HepG2 (cell line): Measurements from ENCODE around the gene FLRT2. TPM values are rescaled to one million over a fixed set of nuclear protein-coding genes. Genes with fewer than 3 reads are reported as not detected.

Experiments used
- ATAC-seq: fragments of 200-7000 bp; cut with Tn5 transposase; 3 replicates; pipeline ENCODE4 v1.9.1; 2020; ENCODE audit warnings: mild to moderate bottlenecking, moderate library complexity
- BruUV-seq: library from RNA; stranded (reverse); fragments of 400-500 nt; replicated peaks from 2 replicates; lab custom pipeline; 2021; lab: Mats Ljungman, UMichigan
- CTCF ChIA-PET: fragments of 300-600 bp; formaldehyde crosslinking; extraction: SDS; loops from one replicate; lab custom pipeline; 2021; ENCODE audit warnings: low total read pairs, inconsistent platforms, low intra/inter-chr PET ratio; lab: Yijun Ruan, JAX
- POLR2A ChIA-PET: fragments of 350-600 bp; sonication (Branson Sonifier 250); formaldehyde crosslinking; loops from one replicate; lab custom pipeline; 2020; ENCODE audit warnings: antibody characterized with exemption, inconsistent platforms; lab: Yijun Ruan, JAX
- DNase-seq: peaks from one replicate; pipeline ENCODE4 v3.0.0-alpha.2; 2015; ENCODE audit warnings: low spot score
- FAIRE-seq: peaks from 3 replicates; lab custom pipeline; 2011; peaks lifted over from hg19 to GRCh38; lab: Jason Lieb, UNC
- H2AFZ ChIP-seq: one replicate; pipeline ENCODE4 v1.6.1; 2011; ENCODE audit warnings: low read length, inconsistent platforms
- H3K27ac ChIP-seq: fragments of 300-600 bp; 3 replicates; pipeline ENCODE4 v1.8.0; 2011; ENCODE audit warnings: mixed run types, mild to moderate bottlenecking, mixed read lengths, low read length, inconsistent platforms; ENCODE audit not compliant: insufficient read depth; ENCODE audit errors: extremely low read length
- H3K27me3 ChIP-seq, 2 experiments: fragments of 200-600 bp in 1 of 2; 2 replicates in 1 of 2; 3 replicates in 1 of 2; pipeline versions ENCODE4 v1.6.0 to v1.8.0; 2011; ENCODE audit warnings: low read length in 2 of 2, mild to moderate bottlenecking in 2 of 2, moderate library complexity in 2 of 2, inconsistent platforms in 1 of 2; ENCODE audit not compliant: insufficient read depth in 2 of 2, control insufficient read depth in 1 of 2
- H3K36me3 ChIP-seq, 2 experiments: fragments of 200-600 bp in 1 of 2; replicated peaks in 1 of 2; 2 replicates in 1 of 2; 3 replicates in 1 of 2; pipeline versions ENCODE4 v1.5.1 to v1.8.0; 2011; ENCODE audit warnings: low read length in 2 of 2, inconsistent platforms in 1 of 2; ENCODE audit not compliant: insufficient read depth in 2 of 2, control insufficient read depth in 1 of 2
- H3K4me1 ChIP-seq: 2 replicates; pipeline ENCODE4 v1.5.1; 2012; ENCODE audit warnings: low read length, inconsistent platforms; ENCODE audit not compliant: insufficient read depth
- H3K4me2 ChIP-seq: 2 replicates; pipeline ENCODE4 v1.6.0; 2011; ENCODE audit warnings: low read depth, low read length, inconsistent platforms
- H3K4me3 ChIP-seq, 3 experiments: fragments of 200-600 bp in 1 of 3; sonication (generic), shearing (Covaris generic) in 1 of 3; replicated peaks in 1 of 3; 2 replicates each; pipeline ENCODE4 v1.5.1; 2011 to 2016; ENCODE audit warnings: low read length in 3 of 3, inconsistent platforms in 2 of 3, low read depth in 2 of 3, mild to moderate bottlenecking in 2 of 3, control low read depth in 1 of 3, mixed read lengths in 1 of 3; ENCODE audit not compliant: insufficient read depth in 1 of 3
- H3K79me2 ChIP-seq: one replicate; pipeline ENCODE4 v1.6.1; 2011; ENCODE audit warnings: low read length, inconsistent platforms; ENCODE audit not compliant: insufficient read depth
- H3K9ac ChIP-seq: 2 replicates; pipeline ENCODE4 v1.6.0; 2011; ENCODE audit warnings: mild to moderate bottlenecking, low read depth, low read length, inconsistent platforms; ENCODE audit not compliant: insufficient read depth
- H3K9me3 ChIP-seq: 2 replicates; pipeline ENCODE4 v1.5.1; 2012; ENCODE audit warnings: mild to moderate bottlenecking, low read length
- H4K20me1 ChIP-seq: 2 replicates; pipeline ENCODE4 v1.6.0; 2011; ENCODE audit warnings: inconsistent platforms, mild to moderate bottlenecking, low read length, moderate library complexity; ENCODE audit not compliant: insufficient read depth
- ATF1 ChIP-seq: IDR thresholded peaks from 2 replicates; pipeline ENCODE4 v1.6.1; 2016; ENCODE audit warnings: mild to moderate bottlenecking, control low read depth
- DDIT3 ChIP-seq: sonication (generic); formaldehyde crosslinking; IDR thresholded peaks from 2 replicates; pipeline ENCODE4 v1.4.0; 2020; ENCODE audit warnings: mild to moderate bottlenecking, missing genetic modification reagents
- HNF1A ChIP-seq, 2 experiments: sonication (generic) in 1 of 2; formaldehyde crosslinking in 1 of 2; IDR thresholded peaks; 2 replicates each; pipeline versions ENCODE4 v1.4.0 to v1.6.1; 2016 to 2020; ENCODE audit warnings: borderline replicate concordance in 1 of 2, low read depth in 1 of 2, mild to moderate bottlenecking in 1 of 2, missing genetic modification reagents in 1 of 2
- JUNB ChIP-seq: sonication (generic); formaldehyde crosslinking; IDR thresholded peaks from 2 replicates; pipeline ENCODE4 v1.8.0; 2022; ENCODE audit warnings: missing genetic modification reagents, mild to moderate bottlenecking, borderline replicate concordance
- MTA3 ChIP-seq: sonication (generic); formaldehyde crosslinking; IDR thresholded peaks from 2 replicates; pipeline ENCODE4 v1.4.0; 2020; ENCODE audit warnings: missing genetic modification reagents
- NAIF1 ChIP-seq: sonication (generic); formaldehyde crosslinking; IDR thresholded peaks from 2 replicates; pipeline ENCODE4 v1.5.0; 2020; ENCODE audit warnings: mild to moderate bottlenecking, missing genetic modification reagents, borderline replicate concordance
- POLR2A ChIP-seq, 2 experiments: IDR thresholded peaks; 2 replicates each; pipeline ENCODE4 v1.6.1; 2011; ENCODE audit warnings: low read depth in 2 of 2, low read length in 2 of 2, mild to moderate bottlenecking in 1 of 2, moderate library complexity in 1 of 2; ENCODE audit not compliant: insufficient read depth in 1 of 2
- RFX1 ChIP-seq: fragments of 450-650 bp; IDR thresholded peaks from 2 replicates; pipeline ENCODE4 v1.6.1; 2017
- SALL2 ChIP-seq: sonication (generic); formaldehyde crosslinking; IDR thresholded peaks from 2 replicates; pipeline ENCODE4 v1.8.1; 2023; ENCODE audit warnings: mild to moderate bottlenecking, missing genetic modification reagents, inconsistent platforms
- ZBTB49 ChIP-seq: sonication (generic); formaldehyde crosslinking; IDR thresholded peaks from 2 replicates; pipeline ENCODE4 v1.4.0; 2020; ENCODE audit warnings: missing genetic modification reagents, borderline replicate concordance
- ZNF142 ChIP-seq: sonication (generic); formaldehyde crosslinking; IDR thresholded peaks from 2 replicates; pipeline ENCODE4 v1.4.0; 2020; ENCODE audit warnings: missing genetic modification reagents
- ZNF432 ChIP-seq: sonication (generic); formaldehyde crosslinking; IDR thresholded peaks from 2 replicates; pipeline ENCODE4 v1.5.0; 2020; ENCODE audit warnings: missing genetic modification reagents, mild to moderate bottlenecking, borderline replicate concordance
- WGBS: methylation state at CpG from one replicate; pipeline ENCODE4 v1.1.6; 2017; ENCODE audit warnings: low lambda C conversion rate; 5-methylcytosine and 5-hydroxymethylcytosine counted together
- in situ Hi-C: cut with HindIII; loops from 2 replicates; pipeline ENCODE4 v1.10.0; 2017; ENCODE audit warnings: low pct_unique_long_range_greater_than_20kb; ENCODE audit not compliant: extremely low pct_ligation_motif_present
- intact Hi-C: fragments of 100-400 bp; cut with micrococcal nuclease; formaldehyde crosslinking; loops from one replicate; pipeline ENCODE4 v1.10.0; 2022; ENCODE audit not compliant: unreplicated experiment
- polyA plus RNA-seq, 8 experiments: library from polyadenylated mRNA; depleted of rRNA in 3 of 8; stranded (reverse) in 7 of 8; unstranded in 1 of 8; fragments of >200 nt; fragmentation: Illumina TruSeq in 4 of 8; extraction: Trizol in 4 of 8; gene quantifications; 2 replicates each; pipeline versions ENCODE4 v1.2.1 to v1.2.3, GENCODE V29; 2011 to 2016; ENCODE audit warnings: low read depth in 4 of 8, missing spikeins in 1 of 8, mixed read lengths in 1 of 8; ENCODE audit not compliant: insufficient read depth in 1 of 8
- total RNA-seq, 5 experiments: library from RNA; depleted of rRNA; stranded (reverse); fragments of >200 nt; fragmentation: Illumina TruSeq; extraction: Trizol; gene quantifications; 2 replicates each; pipeline ENCODE4 v1.2.3, GENCODE V29; 2016; ENCODE audit warnings: low read depth in 1 of 5

Gene FLRT2
- total and polyA plus RNA-seq, 2 of the 13 experiments (the other 11 are each of a cell fraction or from before 2014, with no cell fraction given), result not detected

GRCh38 chr14:85523624-85524023, 6.3 kb upstream of the FLRT2 start:
- in situ Hi-C loops, result loop anchor here (10.0 kb wide), 1 partner anchor 109 kb away; no protein-coding TSS in a partner anchor
- 0 out of 5 replicates have a peak, but pooled peaks cover 0 to under 1% of the 10 kb centered on the region in 2 experiments for H3K27me3 ChIP-seq
- WGBS, result 74% methylated on average over 2 of the region's 2 CpGs
- DNase-seq (no peak), FAIRE-seq (no peak), ATAC-seq (no peak)
- ChIA-PET CTCF (no interaction called here), POLR2A (no interaction called here)
- H2AFZ ChIP-seq, result no peak overlapping the region
- H3K79me2 ChIP-seq, result no peaks in the 10 kb centered on the region
- H3K27ac ChIP-seq, result no peak overlapping the region
- no peak overlapping the region for H3K4me2 ChIP-seq
- no peaks in the 10 kb centered on the region for H3K9me3 ChIP-seq
- intact Hi-C loops, result loop anchor here (10.0 kb wide), 1 partner anchor 329 kb away; no protein-coding TSS in a partner anchor
- H4K20me1 ChIP-seq, result no peaks in the 10 kb centered on the region
- BruUV-seq, result no TSS peak
- no peak overlapping the region for H3K9ac ChIP-seq
- peaks cover 25% of the 10 kb centered on the region for H3K4me1 ChIP-seq
- H3K4me3 ChIP-seq, result no peak overlapping the region
- H3K36me3 ChIP-seq, result no peaks in the 10 kb centered on the region
- TF ChIP-seq JUNB (CRISPR knock-in tag) (no peak), RFX1 (no peak), ZNF142 (CRISPR knock-in tag) (no peak), NAIF1 (CRISPR knock-in tag) (no peak), MTA3 (CRISPR knock-in tag) (no peak), HNF1A (IDR thresholded peaks at IDR 0.05; ENCODE audit: low read depth) (no peak), HNF1A (CRISPR knock-in tag; IDR thresholded peaks at IDR 0.05; ENCODE audit: borderline replicate concordance) (no peak), ZNF432 (CRISPR knock-in tag) (no peak), SALL2 (no peak), ZBTB49 (no peak), ATF1 (CRISPR knock-in tag) (no peak), POLR2A (IDR thresholded peaks at IDR 0.05; ENCODE audit: insufficient read depth in 1 of 2, low read depth in 2 of 2, low read length in 2 of 2) (no peak), DDIT3 (CRISPR knock-in tag) (no peak)
